A549 (cell line): Measurements from ENCODE around the gene JARID2.

Source experiments
- PHF8 ChIP-seq: fragments of 200-600 bp; sonication (generic); IDR thresholded peaks from 2 replicates; pipeline ENCODE4 v1.6.1; 2016; ENCODE audit warnings: low read depth, mild to moderate bottlenecking, antibody characterized with exemption, moderate library complexity, borderline replicate concordance
- TF ChIP-seq, protein P1 (sequence below): fragments of >200 bp; sonication (Bioruptor Twin); formaldehyde crosslinking; IDR thresholded peaks from 3 replicates; pipeline ENCODE4 v1.5.1; 2016
- TF ChIP-seq, protein P2 (sequence below): IDR thresholded peaks from 2 replicates; pipeline ENCODE4 v1.6.1; 2012

GRCh38 chr6:15337582-15337981 is 91.7 kb downstream of the JARID2 start:
- TF ChIP-seq, protein P1, sequence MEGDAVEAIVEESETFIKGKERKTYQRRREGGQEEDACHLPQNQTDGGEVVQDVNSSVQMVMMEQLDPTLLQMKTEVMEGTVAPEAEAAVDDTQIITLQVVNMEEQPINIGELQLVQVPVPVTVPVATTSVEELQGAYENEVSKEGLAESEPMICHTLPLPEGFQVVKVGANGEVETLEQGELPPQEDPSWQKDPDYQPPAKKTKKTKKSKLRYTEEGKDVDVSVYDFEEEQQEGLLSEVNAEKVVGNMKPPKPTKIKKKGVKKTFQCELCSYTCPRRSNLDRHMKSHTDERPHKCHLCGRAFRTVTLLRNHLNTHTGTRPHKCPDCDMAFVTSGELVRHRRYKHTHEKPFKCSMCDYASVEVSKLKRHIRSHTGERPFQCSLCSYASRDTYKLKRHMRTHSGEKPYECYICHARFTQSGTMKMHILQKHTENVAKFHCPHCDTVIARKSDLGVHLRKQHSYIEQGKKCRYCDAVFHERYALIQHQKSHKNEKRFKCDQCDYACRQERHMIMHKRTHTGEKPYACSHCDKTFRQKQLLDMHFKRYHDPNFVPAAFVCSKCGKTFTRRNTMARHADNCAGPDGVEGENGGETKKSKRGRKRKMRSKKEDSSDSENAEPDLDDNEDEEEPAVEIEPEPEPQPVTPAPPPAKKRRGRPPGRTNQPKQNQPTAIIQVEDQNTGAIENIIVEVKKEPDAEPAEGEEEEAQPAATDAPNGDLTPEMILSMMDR: no peak
- TF ChIP-seq, protein P2, sequence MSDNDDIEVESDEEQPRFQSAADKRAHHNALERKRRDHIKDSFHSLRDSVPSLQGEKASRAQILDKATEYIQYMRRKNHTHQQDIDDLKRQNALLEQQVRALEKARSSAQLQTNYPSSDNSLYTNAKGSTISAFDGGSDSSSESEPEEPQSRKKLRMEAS: no peak
- TF ChIP-seq PHF8: no peak
